HG02884 (cell line): ENCODE data around the gene C10orf95.

Source experiments
- ATAC-seq: cut with Tn5 transposase; IDR thresholded peaks from one replicate; pipeline ENCODE4 v1.9.1; 2021; ENCODE audit warnings: mild to moderate bottlenecking, moderate library complexity; ENCODE audit not compliant: unreplicated experiment

The C10orf95 gene

DNA sequence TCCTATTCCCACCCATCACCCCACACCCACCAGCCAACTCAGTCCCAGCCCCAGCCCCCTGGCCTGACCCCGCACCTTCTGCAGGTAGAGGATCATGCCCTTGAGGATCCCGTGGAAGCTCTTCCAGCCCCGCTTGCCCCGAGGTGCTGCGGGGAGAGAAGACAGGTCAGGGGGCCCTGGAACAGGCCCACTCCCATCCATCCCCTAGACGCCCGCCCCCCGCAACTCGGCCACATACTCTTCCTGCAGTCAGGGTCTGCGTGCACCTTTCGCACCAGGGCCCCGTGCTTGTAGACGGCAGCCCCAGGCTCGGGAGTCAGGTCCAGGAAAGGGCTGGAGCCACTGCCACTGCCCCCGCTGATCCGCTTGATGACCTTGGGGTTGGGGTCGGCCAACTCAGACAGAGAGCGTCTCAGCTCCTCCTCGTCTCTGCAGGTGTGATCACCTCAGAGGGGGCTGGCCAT, 46.2 kb downstream of the C10orf95 start:
- ATAC-seq: no peak

- ATAC-seq: no peak
Observed at GRCh38 chr10:102404361-102405107, 46.8 kb downstream of the C10orf95 start.

DNA sequence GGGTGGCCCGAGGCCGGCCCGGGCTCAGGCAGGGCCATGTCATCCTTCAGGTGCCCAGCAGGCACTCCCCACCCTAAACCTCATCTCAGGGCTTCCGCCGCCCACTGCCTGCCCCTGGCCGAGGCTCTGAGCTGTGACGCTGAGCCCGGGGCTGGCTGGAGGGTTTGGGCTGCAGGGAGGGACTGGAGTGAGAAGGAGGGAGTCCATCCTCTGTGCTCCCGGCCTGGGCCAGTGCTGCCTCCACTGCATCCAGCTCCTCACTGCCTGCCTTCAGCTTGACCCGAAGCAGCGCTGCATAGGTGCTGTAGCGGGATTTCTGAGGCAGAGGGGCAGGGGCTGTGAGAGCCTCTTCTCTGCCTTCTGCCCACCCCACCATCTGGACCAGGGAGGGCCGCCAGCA, 48.2 kb downstream of the C10orf95 start:
- no peak for ATAC-seq

DNA sequence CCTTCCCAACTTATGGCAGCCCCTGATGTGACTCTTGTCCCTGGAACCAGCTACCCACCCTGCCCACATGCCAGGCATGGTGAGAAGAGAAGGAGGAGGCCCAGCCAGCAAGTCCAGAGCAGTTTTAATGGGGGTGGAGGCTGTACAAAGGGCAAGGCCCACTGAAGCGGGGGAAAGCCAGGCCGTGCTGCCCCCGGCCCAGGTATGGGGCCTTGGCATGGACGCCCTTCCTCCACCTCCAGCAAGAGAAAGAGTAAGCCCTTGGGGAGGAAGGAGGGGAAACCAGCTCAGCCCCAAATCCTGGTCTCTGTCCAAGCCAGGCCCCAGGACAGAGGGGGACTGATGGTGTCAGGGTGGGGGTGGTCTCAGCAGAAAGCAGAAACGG, 48.8 kb downstream of the C10orf95 start:
- no peak for ATAC-seq

DNA sequence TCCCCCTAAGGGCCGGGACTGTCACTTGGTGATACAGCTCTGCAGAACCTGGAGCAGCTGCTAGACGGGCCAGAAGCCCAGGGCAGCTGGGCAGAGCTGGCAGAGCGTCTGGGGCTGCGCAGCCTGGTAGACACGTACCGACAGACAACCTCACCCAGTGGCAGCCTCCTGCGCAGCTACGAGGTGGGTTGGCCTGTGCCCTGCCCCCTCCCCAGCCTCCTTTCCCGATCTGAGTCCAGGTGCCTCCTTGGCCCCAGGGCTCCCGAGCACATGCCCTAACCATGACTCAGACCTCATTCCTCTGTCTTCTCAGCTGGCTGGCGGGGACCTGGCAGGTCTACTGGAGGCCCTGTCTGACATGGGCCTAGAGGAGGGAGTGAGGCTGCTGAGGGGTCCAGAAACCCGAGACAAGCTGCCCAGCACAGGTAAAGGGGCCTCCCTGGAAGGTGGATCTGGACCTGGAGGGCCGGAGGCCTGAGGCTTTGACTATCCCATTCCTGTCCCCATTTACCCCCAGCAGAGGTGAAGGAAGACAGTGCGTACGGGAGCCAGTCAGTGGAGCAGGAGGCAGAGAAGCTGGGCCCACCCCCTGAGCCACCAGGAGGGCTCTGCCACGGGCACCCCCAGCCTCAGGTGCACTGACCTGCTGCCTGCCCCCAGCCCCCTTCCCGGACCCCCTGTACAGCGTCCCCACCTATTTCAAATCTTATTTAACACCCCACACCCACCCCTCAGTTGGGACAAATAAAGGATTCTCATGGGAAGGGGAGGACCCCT, 49.4 kb downstream of the C10orf95 start:
- ATAC-seq: no peak

- ATAC-seq: no peak
Observed at GRCh38 chr10:102401342-102401654, 50.0 kb downstream of the C10orf95 start.

DNA sequence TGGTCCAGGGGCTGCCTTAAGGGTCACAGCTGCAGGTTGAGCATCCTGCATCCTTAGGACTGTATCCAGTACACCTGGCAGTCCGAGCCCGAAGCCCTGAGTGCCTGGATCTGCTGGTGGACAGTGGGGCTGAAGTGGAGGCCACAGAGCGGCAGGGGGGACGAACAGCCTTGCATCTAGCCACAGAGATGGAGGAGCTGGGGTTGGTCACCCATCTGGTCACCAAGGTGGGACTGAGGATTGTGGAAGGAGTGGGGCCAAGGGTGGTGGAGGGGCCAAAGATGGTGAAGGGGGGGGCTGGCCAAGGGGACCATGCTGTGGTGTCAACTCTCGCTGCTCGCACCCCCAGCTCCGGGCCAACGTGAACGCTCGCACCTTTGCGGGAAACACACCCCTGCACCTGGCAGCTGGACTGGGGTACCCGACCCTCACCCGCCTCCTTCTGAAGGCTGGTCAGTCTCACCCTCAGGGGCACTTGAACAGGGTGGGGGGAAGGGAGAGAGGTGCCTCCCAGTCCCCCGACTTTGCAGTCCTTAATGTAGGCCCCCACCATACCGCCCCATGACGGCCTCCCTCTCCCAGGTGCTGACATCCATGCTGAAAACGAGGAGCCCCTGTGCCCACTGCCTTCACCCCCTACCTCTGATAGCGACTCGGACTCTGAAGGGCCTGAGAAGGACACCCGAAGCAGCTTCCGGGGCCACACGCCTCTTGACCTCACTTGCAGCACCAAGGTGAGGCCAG, 50.6 kb downstream of the C10orf95 start:
- no peak for ATAC-seq

DNA sequence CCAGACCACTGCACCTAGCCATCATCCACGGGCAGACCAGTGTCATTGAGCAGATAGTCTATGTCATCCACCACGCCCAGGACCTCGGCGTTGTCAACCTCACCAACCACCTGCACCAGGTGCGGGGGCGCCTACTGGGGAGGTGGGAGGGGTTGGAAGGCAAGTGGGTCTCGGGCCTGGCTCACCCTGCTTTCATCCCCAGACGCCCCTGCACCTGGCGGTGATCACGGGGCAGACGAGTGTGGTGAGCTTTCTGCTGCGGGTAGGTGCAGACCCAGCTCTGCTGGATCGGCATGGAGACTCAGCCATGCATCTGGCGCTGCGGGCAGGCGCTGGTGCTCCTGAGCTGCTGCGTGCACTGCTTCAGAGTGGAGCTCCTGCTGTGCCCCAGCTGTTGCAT, 51.3 kb downstream of the C10orf95 start:
- ATAC-seq: no peak
